GM12878 (cell line): ENCODE results near the gene ZNF142. TPM values are rescaled to one million over a fixed set of nuclear protein-coding genes. Genes with fewer than 3 reads are reported as not detected.

Experiments used
- FOS ChIP-seq: IDR thresholded peaks from 3 replicates; pipeline ENCODE4 v1.6.1; 2011; ENCODE audit warnings: borderline replicate concordance; ENCODE audit not compliant: insufficient read length; ENCODE audit errors: extremely low read depth
- FOXK2 ChIP-seq: fragments of 450-650 bp; IDR thresholded peaks from 2 replicates; pipeline ENCODE4 v1.6.1; 2017; ENCODE audit warnings: mild to moderate bottlenecking, moderate library complexity
- IRF4 ChIP-seq: IDR thresholded peaks from 2 replicates; pipeline ENCODE4 v1.6.1; 2011; ENCODE audit warnings: low read depth, low read length
- KDM1A ChIP-seq: fragments of 200-600 bp; sonication (generic); IDR thresholded peaks from 2 replicates; pipeline ENCODE4 v1.6.1; 2016; ENCODE audit warnings: borderline replicate concordance
- MEF2A ChIP-seq: IDR thresholded peaks from 2 replicates; pipeline ENCODE4 v1.6.1; 2011; ENCODE audit warnings: low read depth, mild to moderate bottlenecking, low read length, moderate library complexity; ENCODE audit not compliant: insufficient read depth
- NR2C1 ChIP-seq: fragments of 450-650 bp; IDR thresholded peaks from 2 replicates; pipeline ENCODE4 v1.6.1; 2017; ENCODE audit warnings: antibody characterized with exemption, mild to moderate bottlenecking, moderate library complexity
- RUNX3 ChIP-seq: IDR thresholded peaks from 2 replicates; pipeline ENCODE4 v1.6.1; 2012; ENCODE audit warnings: low read length, inconsistent platforms
- SMC3 ChIP-seq: IDR thresholded peaks from 2 replicates; pipeline ENCODE4 v1.6.1; 2011; ENCODE audit warnings: low read length, improper control_type of control experiment, borderline replicate concordance
- SPI1 ChIP-seq: IDR thresholded peaks from 2 replicates; pipeline ENCODE4 v1.6.1; 2011; ENCODE audit warnings: low read depth, mild to moderate bottlenecking, low read length, moderate library complexity, borderline replicate concordance; ENCODE audit not compliant: insufficient read depth
- STAT3 ChIP-seq: IDR thresholded peaks from 2 replicates; pipeline ENCODE4 v1.6.1; 2011; ENCODE audit warnings: low read depth, low read length, improper control_type of control experiment
- SUZ12 ChIP-seq: fragments of 200-600 bp; sonication (generic); IDR thresholded peaks from one replicate; pipeline ENCODE4 v1.6.1; 2018; ENCODE audit warnings: antibody characterized with exemption, mild to moderate bottlenecking; ENCODE audit not compliant: unreplicated experiment
- TCF3 ChIP-seq: IDR thresholded peaks from 2 replicates; pipeline ENCODE4 v1.6.1; 2012; ENCODE audit warnings: low read depth, mild to moderate bottlenecking, low read length, borderline replicate concordance; ENCODE audit not compliant: insufficient read depth
- ZNF217 ChIP-seq: fragments of 450-650 bp; IDR thresholded peaks from 2 replicates; pipeline ENCODE4 v1.6.1; 2017; ENCODE audit warnings: antibody characterized with exemption, mild to moderate bottlenecking
- polyA plus RNA-seq, 11 experiments: library from polyadenylated mRNA; depleted of rRNA in 4 of 11; unstranded in 6 of 11; stranded (reverse) in 5 of 11; fragments of >200 nt; fragmentation: Nextera tagmentation in 4 of 11; fragmentation: Illumina TruSeq in 1 of 11; extraction: Ambion mirVana in 4 of 11; extraction: Trizol in 1 of 11; gene quantifications; 1 replicate in 1 of 11; 2 replicates in 10 of 11; pipeline versions ENCODE4 v1.2.1 to v1.2.3, GENCODE V29; 2011 to 2016; ENCODE audit warnings: inconsistent platforms in 2 of 11, missing spikeins in 2 of 11, low read depth in 1 of 11
- total RNA-seq, 4 experiments: library from RNA; depleted of rRNA in 3 of 4; stranded (reverse); fragments of >200 nt in 3 of 4; fragmentation: Illumina TruSeq in 1 of 4; extraction: Trizol in 1 of 4; gene quantifications; 2 replicates each; pipeline versions ENCODE4 v1.2.1 to v1.2.3, GENCODE V29; 2013 to 2021
- TF ChIP-seq, protein P1 (sequence below): fragments of 450-650 bp; formaldehyde crosslinking; IDR thresholded peaks from 2 replicates; pipeline ENCODE4 v1.5.0; 2022; ENCODE audit warnings: mild to moderate bottlenecking, missing genetic modification characterization
- TF ChIP-seq, protein P2 (sequence below): IDR thresholded peaks from 2 replicates; pipeline ENCODE4 v1.6.1; 2011; ENCODE audit warnings: low read depth, low read length, improper control_type of control experiment, borderline replicate concordance
- TF ChIP-seq, protein P3 (sequence below): IDR thresholded peaks from 2 replicates; pipeline ENCODE4 v1.6.1; 2012; ENCODE audit warnings: mild to moderate bottlenecking, low read depth, low read length
- TF ChIP-seq, protein P4 (sequence below): fragments of 450-650 bp; formaldehyde crosslinking; IDR thresholded peaks from 2 replicates; pipeline ENCODE4 v1.4.0; 2022; ENCODE audit warnings: mild to moderate bottlenecking, moderate library complexity
- TF ChIP-seq, protein P5 (sequence below): fragments of 450-650 bp; IDR thresholded peaks from 2 replicates; pipeline ENCODE4 v1.6.1; 2016; ENCODE audit warnings: mild to moderate bottlenecking

ZNF142 gene
- total and polyA plus RNA-seq, 10 of the 15 experiments (the other 5 are each of a cell fraction or from before 2014, with no cell fraction given): 1.3 to 40.9 (median 15.0) TPM

DNA sequence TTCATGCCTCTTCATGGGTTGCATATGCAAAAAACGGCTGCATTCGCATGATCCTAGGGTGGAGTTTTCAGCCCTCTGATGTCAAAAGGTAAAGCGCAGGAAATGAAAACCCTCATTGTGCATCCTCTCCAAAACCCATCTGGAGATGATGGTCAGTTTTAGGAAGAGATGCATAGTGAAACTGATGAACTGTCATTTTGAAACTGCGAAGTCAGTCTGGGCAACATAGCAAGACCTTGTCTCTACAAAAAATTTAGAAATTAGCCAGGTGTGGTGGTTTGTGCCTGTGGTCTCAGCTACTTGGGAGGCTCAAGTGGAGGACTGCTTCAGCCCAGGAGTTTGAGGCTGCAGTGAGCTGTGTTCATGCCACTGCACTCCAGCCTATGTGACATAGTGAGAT, 48.7 kb upstream of the ZNF142 start (continued):
- TF ChIP-seq, protein P1, sequence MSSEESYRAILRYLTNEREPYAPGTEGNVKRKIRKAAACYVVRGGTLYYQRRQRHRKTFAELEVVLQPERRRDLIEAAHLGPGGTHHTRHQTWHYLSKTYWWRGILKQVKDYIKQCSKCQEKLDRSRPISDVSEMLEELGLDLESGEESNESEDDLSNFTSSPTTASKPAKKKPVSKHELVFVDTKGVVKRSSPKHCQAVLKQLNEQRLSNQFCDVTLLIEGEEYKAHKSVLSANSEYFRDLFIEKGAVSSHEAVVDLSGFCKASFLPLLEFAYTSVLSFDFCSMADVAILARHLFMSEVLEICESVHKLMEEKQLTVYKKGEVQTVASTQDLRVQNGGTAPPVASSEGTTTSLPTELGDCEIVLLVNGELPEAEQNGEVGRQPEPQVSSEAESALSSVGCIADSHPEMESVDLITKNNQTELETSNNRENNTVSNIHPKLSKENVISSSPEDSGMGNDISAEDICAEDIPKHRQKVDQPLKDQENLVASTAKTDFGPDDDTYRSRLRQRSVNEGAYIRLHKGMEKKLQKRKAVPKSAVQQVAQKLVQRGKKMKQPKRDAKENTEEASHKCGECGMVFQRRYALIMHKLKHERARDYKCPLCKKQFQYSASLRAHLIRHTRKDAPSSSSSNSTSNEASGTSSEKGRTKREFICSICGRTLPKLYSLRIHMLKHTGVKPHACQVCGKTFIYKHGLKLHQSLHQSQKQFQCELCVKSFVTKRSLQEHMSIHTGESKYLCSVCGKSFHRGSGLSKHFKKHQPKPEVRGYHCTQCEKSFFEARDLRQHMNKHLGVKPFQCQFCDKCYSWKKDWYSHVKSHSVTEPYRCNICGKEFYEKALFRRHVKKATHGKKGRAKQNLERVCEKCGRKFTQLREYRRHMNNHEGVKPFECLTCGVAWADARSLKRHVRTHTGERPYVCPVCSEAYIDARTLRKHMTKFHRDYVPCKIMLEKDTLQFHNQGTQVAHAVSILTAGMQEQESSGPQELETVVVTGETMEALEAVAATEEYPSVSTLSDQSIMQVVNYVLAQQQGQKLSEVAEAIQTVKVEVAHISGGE: no peak
- TF ChIP-seq, protein P2, sequence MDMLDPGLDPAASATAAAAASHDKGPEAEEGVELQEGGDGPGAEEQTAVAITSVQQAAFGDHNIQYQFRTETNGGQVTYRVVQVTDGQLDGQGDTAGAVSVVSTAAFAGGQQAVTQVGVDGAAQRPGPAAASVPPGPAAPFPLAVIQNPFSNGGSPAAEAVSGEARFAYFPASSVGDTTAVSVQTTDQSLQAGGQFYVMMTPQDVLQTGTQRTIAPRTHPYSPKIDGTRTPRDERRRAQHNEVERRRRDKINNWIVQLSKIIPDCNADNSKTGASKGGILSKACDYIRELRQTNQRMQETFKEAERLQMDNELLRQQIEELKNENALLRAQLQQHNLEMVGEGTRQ: no peak
- TF ChIP-seq KDM1A (no peak), NR2C1 (no peak), IRF4 (peak; percentile 82; the same call in 1 of the 2 replicates), FOS (no peak), SMC3 (no peak), STAT3 (no peak), MEF2A (peak; percentile 34; the same call in 1 of the 2 replicates), SPI1 (no peak), RUNX3 (peak; percentile 81), SUZ12 (no peak), TCF3 (0 out of 2 replicates have a peak, but pooled peaks have one; percentile 32), ZNF217 (no peak), FOXK2 (no peak)
- TF ChIP-seq, protein P3, sequence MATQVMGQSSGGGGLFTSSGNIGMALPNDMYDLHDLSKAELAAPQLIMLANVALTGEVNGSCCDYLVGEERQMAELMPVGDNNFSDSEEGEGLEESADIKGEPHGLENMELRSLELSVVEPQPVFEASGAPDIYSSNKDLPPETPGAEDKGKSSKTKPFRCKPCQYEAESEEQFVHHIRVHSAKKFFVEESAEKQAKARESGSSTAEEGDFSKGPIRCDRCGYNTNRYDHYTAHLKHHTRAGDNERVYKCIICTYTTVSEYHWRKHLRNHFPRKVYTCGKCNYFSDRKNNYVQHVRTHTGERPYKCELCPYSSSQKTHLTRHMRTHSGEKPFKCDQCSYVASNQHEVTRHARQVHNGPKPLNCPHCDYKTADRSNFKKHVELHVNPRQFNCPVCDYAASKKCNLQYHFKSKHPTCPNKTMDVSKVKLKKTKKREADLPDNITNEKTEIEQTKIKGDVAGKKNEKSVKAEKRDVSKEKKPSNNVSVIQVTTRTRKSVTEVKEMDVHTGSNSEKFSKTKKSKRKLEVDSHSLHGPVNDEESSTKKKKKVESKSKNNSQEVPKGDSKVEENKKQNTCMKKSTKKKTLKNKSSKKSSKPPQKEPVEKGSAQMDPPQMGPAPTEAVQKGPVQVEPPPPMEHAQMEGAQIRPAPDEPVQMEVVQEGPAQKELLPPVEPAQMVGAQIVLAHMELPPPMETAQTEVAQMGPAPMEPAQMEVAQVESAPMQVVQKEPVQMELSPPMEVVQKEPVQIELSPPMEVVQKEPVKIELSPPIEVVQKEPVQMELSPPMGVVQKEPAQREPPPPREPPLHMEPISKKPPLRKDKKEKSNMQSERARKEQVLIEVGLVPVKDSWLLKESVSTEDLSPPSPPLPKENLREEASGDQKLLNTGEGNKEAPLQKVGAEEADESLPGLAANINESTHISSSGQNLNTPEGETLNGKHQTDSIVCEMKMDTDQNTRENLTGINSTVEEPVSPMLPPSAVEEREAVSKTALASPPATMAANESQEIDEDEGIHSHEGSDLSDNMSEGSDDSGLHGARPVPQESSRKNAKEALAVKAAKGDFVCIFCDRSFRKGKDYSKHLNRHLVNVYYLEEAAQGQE: no peak
- TF ChIP-seq, protein P4, sequence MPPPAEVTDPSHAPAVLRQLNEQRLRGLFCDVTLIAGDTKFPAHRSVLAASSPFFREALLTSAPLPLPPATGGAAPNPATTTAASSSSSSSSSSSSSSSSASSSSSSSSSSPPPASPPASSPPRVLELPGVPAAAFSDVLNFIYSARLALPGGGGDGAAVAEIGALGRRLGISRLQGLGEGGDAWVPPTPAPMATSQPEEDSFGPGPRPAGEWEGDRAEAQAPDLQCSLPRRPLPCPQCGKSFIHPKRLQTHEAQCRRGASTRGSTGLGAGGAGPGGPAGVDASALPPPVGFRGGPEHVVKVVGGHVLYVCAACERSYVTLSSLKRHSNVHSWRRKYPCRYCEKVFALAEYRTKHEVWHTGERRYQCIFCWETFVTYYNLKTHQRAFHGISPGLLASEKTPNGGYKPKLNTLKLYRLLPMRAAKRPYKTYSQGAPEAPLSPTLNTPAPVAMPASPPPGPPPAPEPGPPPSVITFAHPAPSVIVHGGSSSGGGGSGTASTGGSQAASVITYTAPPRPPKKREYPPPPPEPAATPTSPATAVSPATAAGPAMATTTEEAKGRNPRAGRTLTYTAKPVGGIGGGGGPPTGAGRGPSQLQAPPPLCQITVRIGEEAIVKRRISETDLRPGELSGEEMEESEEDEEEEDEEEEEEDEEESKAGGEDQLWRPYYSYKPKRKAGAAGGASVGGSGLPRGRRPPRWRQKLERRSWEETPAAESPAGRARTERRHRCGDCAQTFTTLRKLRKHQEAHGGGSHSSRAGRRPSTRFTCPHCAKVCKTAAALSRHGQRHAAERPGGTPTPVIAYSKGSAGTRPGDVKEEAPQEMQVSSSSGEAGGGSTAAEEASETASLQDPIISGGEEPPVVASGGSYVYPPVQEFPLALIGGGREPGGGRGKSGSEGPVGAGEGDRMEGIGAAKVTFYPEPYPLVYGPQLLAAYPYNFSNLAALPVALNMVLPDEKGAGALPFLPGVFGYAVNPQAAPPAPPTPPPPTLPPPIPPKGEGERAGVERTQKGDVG (CRISPR knock-in tag): no peak
- TF ChIP-seq, protein P5, sequence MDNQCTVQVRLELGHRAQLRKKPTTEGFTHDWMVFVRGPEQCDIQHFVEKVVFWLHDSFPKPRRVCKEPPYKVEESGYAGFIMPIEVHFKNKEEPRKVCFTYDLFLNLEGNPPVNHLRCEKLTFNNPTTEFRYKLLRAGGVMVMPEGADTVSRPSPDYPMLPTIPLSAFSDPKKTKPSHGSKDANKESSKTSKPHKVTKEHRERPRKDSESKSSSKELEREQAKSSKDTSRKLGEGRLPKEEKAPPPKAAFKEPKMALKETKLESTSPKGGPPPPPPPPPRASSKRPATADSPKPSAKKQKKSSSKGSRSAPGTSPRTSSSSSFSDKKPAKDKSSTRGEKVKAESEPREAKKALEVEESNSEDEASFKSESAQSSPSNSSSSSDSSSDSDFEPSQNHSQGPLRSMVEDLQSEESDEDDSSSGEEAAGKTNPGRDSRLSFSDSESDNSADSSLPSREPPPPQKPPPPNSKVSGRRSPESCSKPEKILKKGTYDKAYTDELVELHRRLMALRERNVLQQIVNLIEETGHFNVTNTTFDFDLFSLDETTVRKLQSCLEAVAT: no peak
